Stomach smooth muscle (tissue), 2 donors: Measurements from ENCODE around the gene CHAD.
"Not testable (repeated sequence)": the region's sequence is repeated elsewhere in the genome, so short reads cannot be mapped to it uniquely, and the experiment has no call there.

Experiments
- H3K27ac ChIP-seq: one replicate; pipeline ENCODE4 v1.7.0; 2013; ENCODE audit warnings: mild to moderate bottlenecking, low read length, inconsistent platforms
- H3K27me3 ChIP-seq, 2 donors: one replicate each; pipeline ENCODE4 v1.7.0; 2013; ENCODE audit warnings: low read length in 2 of 2; ENCODE audit not compliant: insufficient read depth in 2 of 2, control insufficient read depth in 1 of 2
- H3K36me3 ChIP-seq, 2 donors: one replicate each; pipeline ENCODE4 v1.7.0; 2013; ENCODE audit warnings: low read length in 2 of 2; ENCODE audit not compliant: control insufficient read depth in 2 of 2, insufficient read depth in 2 of 2
- H3K4me1 ChIP-seq: one replicate; pipeline ENCODE4 v1.7.0; 2013; ENCODE audit warnings: low read length; ENCODE audit not compliant: control insufficient read depth, insufficient read depth
- H3K4me3 ChIP-seq, 2 donors: one replicate each; pipeline ENCODE4 v1.7.0; 2013; ENCODE audit warnings: low read length in 2 of 2
- H3K9ac ChIP-seq, 2 donors: one replicate each; pipeline ENCODE4 v1.7.0; 2013; ENCODE audit warnings: low read length in 2 of 2, mild to moderate bottlenecking in 1 of 2
- H3K9me3 ChIP-seq, 2 donors: one replicate each; pipeline ENCODE4 v1.7.0; 2013; ENCODE audit warnings: low read length in 2 of 2; ENCODE audit not compliant: control insufficient read depth in 2 of 2
- donor health status: healthy.
- donor health status: Pancreatic carcinoma.

CHAD gene

DNA sequence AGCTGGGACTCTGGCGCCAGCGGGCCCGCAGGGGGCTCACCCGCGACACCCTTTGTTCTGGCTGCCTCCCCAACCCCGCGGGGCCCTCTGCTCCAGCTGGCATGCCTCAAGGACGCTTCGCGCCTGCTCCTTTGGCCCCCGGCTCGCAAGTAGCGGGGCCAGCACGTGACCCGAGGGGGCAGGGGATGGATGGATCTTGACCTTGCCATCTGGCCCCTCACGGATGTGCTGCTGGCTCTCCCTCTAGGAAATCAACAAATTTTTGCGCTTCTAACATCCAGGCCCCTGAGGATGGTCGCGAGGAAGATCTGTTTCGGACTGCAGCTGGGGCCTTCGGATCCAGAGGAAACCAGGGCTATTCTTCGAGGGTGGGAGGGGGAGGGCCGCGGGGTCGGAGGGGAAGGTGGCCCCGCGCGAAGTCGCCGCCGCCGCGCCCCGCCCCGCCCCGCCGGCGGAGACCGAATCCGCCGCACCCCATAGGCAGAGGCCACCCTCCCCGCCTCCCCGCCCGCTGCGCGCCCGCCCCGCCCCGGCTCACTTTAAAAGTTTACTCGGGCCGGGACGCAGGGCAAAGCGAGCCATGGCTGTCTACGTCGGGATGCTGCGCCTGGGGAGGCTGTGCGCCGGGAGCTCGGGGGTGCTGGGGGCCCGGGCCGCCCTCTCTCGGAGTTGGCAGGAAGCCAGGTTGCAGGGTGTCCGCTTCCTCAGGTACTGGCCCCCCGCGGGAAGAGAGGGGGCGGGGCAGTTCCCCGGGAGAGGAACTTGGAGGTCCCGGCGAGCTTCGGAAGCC lies 42.8 kb downstream of the CHAD start, which contains the start of gene ACSF2:
ACSF2 (plus strand) TSS at position 537 of the 790 bp plus-strand sequence; CDS start at position 581, 44 bp downstream.
- Histone ChIP-seq H3K4me3 (peak within 1 kb of the TSS; percentile 76 to 78), H3K9ac (peak within 1 kb of the TSS; percentile 61 to 82), H3K27me3 (no peaks in the 10 kb centered on the region), H3K27ac (peak within 1 kb of the TSS; percentile 62), H3K9me3 (no peaks in the 10 kb centered on the region), H3K4me1 (peaks cover 24% of the 10 kb centered on the region), H3K36me3 (no peaks in the 10 kb centered on the region)

DNA sequence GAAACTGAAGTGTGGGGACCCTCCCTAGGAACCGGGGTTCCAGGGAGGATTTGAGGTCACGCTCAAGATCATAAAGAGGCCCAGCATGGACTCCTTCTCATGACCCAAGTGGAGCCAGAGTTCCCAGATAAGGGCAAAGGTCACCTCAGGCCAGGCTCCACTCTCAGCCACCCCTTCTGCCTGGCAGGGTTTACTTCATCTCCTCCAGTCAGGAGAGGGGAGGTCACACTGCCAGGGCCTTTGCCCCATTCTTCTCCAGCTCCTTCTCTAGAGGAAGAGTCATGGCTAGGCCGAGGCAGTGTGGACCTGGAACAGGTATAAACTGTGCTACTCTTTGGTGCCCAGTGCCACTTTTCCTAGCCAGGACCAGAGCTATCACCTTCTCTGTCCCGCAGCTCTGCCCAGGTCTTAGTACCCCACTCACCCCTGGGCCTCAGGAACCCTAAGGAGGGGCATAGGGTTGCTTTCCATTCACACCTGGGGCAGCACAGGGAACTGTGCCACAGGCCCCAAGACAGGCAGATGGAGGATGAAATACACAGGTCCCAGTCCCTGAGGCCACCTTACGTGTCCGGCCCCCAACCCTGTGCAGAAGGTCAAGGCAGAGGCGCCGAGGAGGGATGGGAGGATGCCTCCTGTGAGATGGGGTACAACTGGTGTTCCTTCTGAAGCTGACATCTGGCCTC lies 43.5 kb downstream of the CHAD start:
- Histone ChIP-seq H3K9ac (peak overlapping the region; percentile 61 to 82), H3K27ac (peak overlapping the region; percentile 49), H3K9me3 (no peaks in the 10 kb centered on the region), H3K27me3 (no peaks in the 10 kb centered on the region), H3K36me3 (no peaks in the 10 kb centered on the region), H3K4me3 (peak overlapping the region; percentile 76 to 78), H3K4me1 (peaks cover 24% of the 10 kb centered on the region)

DNA sequence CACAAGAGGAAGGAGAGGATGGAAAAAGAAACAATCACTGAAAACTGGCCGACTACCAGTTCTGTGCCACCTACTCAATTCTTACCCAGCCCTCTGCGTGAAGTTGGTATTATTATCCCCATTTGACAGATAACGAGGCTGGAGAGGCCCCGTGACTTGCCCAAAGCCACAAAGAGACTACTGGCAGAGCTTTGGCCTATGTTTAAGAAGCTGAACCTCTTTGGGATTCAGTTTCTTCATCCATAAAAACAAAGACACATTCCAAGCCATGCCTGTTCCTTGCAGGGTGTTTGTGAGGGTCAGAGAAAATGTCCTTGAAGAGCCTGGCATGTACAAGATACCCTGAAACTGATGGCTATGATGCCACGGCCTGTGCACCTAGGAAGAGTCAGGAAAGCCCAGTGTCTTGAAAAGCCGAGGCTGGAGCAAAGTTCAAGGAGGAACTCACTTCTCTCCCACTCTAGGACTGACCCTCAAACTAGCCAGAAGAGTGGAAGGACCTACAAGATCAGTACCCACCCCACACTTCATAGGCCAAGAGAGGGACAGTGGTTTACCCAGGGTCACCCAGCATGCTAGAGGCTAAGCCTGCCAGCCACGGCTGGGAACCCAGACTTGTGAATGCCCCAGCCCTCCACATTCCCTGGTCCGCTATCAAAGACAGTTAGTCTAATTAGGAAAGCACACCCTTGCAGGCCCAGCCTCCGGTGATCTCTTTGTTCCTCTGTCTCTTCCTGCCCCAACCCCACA lies 44.3 kb downstream of the CHAD start:
- Histone ChIP-seq H3K27ac (no peak overlapping the region), H3K4me1 (peaks cover 24% of the 10 kb centered on the region), H3K36me3 (no peaks in the 10 kb centered on the region), H3K9ac (no peak overlapping the region), H3K9me3 (no peaks in the 10 kb centered on the region), H3K4me3 (no peak overlapping the region), H3K27me3 (no peaks in the 10 kb centered on the region)

DNA sequence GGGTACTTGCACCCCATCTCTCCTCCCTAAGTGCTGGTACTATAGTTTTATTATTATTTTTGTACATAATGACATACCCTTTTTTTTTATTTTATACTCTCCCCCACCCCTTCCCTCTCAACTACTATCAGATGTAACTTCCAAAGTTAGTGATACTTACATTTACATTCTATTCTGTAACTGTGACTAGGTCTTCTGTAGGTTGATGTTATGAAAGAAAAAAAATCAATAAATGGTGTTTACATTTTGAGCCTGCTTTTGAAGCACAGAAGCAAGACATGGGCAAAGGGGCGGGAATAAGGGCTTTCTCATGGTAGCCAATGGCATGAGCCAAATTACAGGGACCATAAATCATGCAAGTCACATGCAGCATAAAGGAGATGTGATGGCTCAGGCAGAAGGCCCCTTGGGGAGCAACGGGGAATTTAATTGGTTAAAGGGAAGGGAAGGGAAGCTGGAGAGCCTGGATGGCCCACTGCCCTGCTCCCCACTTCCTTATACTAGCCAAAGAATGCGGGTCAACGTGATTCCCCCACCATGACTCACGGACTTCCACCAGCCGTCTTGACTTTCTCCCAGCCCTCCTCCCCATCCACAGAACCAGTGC lies 45.0 kb downstream of the CHAD start:
- H3K27me3 ChIP-seq = no peaks in the 10 kb centered on the region
- peaks cover 24% of the 10 kb centered on the region for H3K4me1 ChIP-seq
- H3K36me3 ChIP-seq = no peaks in the 10 kb centered on the region
- no peak overlapping the region for H3K9ac ChIP-seq
- no peak overlapping the region for H3K27ac ChIP-seq
- no peak overlapping the region for H3K4me3 ChIP-seq
- no peaks in the 10 kb centered on the region for H3K9me3 ChIP-seq

DNA sequence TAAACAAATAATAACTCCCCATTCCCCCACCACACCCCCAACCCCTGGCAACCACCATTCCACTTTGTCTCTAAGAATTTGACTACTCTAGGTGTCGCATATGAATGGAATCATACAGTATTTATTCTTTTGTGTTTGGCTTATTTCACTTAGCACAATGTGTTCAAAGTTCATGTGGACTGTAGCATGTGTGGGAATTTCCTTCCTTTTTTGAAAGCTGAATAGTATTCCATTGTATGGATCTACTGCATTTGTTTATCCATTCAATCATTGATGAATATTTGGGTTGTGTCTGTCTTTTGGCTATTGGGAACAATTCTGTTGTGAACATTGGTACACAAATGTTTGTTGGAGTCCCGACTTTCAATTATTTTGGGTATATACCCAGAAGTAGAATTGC lies 45.9 kb downstream of the CHAD start:
- no peak overlapping the region for H3K27ac ChIP-seq
- H3K4me1 ChIP-seq = peaks cover 22% of the 10 kb centered on the region
- H3K36me3 ChIP-seq = no peaks in the 10 kb centered on the region
- H3K27me3 ChIP-seq = no peaks in the 10 kb centered on the region
- H3K9me3 ChIP-seq = no peaks in the 10 kb centered on the region
- no peak overlapping the region for H3K4me3 ChIP-seq
- H3K9ac ChIP-seq = no peak overlapping the region

DNA sequence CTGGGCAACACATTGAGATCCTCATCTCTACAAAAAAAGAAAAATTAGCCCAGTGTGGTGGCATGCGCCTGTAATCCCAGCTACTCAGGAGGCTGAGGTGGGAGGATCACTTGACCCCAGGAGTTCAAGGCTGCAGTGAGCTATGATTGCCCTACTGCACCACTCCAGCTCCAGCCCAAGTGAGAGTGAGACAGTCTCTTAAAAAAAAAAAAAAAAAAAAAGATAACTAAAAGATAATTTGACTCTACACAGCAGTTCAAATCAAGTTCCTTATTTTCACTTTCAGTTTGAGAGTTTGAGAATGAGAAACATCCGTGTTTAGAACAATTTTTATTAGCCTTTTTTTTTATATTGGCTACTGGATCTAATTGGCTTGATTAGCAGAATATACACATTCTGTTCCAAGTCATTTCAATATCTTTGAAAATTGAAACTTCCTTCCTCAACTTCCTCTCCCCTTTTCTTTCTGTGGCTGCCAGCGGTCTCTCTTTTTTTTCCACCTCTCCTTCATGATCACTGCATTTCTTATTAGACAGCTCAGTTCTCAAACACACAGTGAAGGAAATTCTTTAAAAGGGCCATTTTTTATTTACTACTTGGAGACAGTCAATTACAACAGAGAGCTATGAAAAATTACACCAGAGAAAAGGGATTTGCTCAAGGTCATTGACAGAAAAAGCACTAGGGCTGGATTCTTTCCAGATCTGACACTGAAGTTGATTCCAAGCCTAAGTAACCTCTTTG lies 47.2 kb downstream of the CHAD start:
- Histone ChIP-seq H3K36me3 (no peaks in the 10 kb centered on the region), H3K9ac (no peak overlapping the region), H3K9me3 (no peaks in the 10 kb centered on the region), H3K4me1 (peaks cover 9% of the 10 kb centered on the region), H3K4me3 (peak overlapping the region in 1 of 2 donors; percentile 25), H3K27me3 (no peaks in the 10 kb centered on the region), H3K27ac (no peak overlapping the region)

DNA sequence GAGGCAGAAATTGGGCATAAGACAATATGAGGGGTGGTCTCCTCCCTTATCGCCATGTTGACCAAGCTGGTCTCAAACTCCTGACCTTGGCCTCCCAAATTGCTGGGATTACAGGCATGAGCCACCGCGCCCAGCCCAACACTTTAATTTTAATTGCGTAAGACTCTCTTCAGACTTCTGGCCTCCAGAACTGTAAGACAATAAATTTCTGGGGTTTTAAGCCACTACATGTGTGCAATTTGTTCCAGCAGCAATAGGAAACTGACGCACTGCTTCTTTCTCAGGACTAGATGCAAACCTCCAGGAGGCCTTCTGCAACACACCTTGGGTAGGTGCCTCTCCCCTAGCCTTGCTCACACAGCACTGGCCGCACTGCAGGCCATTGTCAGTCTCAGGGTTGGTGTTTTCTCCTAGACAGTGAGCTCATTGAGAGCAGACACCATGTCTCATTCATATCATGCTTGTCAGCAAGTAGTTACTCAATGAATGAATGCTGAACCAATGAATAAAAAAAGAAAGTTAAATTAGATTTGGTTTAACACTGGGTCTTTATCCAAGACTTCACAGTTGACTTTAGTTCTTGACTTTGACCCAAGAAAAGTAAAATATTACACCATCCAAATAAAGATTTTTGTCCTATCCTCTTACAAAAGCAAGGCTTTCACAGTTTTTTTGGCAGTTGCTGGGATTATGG lies 48.1 kb downstream of the CHAD start:
- Histone ChIP-seq H3K27ac (no peak overlapping the region), H3K4me1 (peaks cover 5% of the 10 kb centered on the region), H3K36me3 (no peaks in the 10 kb centered on the region), H3K9me3 (no peaks in the 10 kb centered on the region), H3K9ac (no peak overlapping the region), H3K27me3 (no peaks in the 10 kb centered on the region), H3K4me3 (no peak overlapping the region)

DNA sequence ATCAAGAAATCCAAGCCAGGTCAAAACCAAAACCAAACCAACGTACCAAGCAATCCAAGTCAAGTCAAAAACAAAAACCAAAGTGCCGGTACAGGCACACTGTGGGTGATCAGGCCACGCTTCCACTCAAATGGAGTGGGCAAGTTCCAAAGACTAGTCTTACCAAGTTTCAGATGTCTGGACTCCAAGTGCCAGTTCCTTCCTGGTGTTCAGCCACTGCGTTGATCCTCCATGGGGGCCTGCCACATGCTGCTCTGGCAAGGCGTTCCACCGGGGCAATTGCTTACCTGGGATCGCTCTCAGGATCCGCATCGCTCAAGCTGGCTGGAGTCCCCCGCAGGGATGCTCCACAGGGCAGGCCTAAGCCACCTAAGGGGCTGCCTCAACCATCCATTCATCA lies 49.1 kb downstream of the CHAD start:
- H3K9me3 ChIP-seq = not testable (repeated sequence)

DNA sequence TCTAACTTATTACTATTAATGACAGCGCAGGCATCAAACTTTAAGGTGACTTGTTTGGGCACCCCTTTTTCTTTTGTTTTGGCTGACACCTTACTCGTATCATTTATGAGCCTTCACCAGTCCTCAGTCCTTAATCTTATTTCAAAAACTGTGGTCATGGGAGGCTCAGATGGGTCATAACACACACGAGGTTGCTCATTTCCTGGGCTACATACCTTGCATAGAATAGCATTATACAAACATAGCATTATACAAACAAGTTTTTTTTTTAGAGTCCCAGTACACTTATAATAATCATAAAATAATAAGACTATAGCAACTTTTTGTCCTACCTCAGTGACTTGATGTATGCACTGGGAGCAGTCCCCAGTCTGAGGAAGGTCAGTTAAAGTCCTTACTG lies 53.9 kb downstream of the CHAD start:
- no peak overlapping the region for H3K9ac ChIP-seq
- H3K27me3 ChIP-seq = no peaks in the 10 kb centered on the region
- H3K4me3 ChIP-seq = no peak overlapping the region
- no peaks in the 10 kb centered on the region for H3K36me3 ChIP-seq
- no peaks in the 10 kb centered on the region for H3K9me3 ChIP-seq
- no peak overlapping the region for H3K27ac ChIP-seq
- no peaks in the 10 kb centered on the region for H3K4me1 ChIP-seq

More for the DNA sequence above, 49.1 kb downstream of the CHAD start:
- H3K4me3 ChIP-seq, H3K27ac ChIP-seq, H3K27me3 ChIP-seq, H3K9ac ChIP-seq, H3K36me3 ChIP-seq, H3K4me1 ChIP-seq: not testable (repeated sequence)
